ENCODE data around the gene SHISA7.

DNA sequence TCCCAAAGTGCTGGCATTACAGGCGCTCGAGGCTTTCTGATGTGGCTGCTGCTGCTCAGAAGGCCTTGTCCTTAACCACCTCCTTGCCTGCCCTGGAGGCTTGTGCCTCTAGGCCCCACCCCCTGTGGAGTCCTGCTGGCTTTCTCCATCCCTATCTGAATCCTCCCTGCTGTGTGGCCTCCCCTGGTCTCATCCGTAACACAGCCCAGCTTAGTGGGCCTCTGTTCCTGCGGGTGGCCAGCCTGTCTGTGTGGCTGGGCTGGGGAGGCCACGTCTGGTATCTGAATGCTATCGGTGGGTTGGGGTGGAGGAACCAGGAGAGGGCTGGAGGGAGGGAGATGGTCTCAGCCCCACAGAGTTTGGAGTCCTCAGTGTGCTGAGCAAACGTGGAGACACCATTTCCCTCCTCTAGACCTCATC, 52.6 kb downstream of the SHISA7 start:
- TF ChIP-seq, protein P1, sequence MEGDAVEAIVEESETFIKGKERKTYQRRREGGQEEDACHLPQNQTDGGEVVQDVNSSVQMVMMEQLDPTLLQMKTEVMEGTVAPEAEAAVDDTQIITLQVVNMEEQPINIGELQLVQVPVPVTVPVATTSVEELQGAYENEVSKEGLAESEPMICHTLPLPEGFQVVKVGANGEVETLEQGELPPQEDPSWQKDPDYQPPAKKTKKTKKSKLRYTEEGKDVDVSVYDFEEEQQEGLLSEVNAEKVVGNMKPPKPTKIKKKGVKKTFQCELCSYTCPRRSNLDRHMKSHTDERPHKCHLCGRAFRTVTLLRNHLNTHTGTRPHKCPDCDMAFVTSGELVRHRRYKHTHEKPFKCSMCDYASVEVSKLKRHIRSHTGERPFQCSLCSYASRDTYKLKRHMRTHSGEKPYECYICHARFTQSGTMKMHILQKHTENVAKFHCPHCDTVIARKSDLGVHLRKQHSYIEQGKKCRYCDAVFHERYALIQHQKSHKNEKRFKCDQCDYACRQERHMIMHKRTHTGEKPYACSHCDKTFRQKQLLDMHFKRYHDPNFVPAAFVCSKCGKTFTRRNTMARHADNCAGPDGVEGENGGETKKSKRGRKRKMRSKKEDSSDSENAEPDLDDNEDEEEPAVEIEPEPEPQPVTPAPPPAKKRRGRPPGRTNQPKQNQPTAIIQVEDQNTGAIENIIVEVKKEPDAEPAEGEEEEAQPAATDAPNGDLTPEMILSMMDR (IDR thresholded peaks at IDR 0.05): no peak
- no peak for TF ChIP-seq POLR2A (IDR thresholded peaks at IDR 0.05)

Measured in heart left ventricle (tissue), 13 donors.